Stimulated activated CD4-positive, alpha-beta T cell treated with anti-CD3 and anti-CD28 coated beads, TNF-alpha, amount 100 ng/mL, for 4 hours (primary cell): ENCODE measurements around the gene PRAMEF1.
"Not testable (repeated sequence)": the region's sequence is repeated elsewhere in the genome, so short reads cannot be mapped to it uniquely, and the experiment has no call there.

Source experiments
- DNase-seq, 3 experiments: peaks; one replicate each; pipeline ENCODE4 v3.0.0-alpha.2; 2020; ENCODE audit warnings: low read depth in 3 of 3

Gene PRAMEF1

DNA sequence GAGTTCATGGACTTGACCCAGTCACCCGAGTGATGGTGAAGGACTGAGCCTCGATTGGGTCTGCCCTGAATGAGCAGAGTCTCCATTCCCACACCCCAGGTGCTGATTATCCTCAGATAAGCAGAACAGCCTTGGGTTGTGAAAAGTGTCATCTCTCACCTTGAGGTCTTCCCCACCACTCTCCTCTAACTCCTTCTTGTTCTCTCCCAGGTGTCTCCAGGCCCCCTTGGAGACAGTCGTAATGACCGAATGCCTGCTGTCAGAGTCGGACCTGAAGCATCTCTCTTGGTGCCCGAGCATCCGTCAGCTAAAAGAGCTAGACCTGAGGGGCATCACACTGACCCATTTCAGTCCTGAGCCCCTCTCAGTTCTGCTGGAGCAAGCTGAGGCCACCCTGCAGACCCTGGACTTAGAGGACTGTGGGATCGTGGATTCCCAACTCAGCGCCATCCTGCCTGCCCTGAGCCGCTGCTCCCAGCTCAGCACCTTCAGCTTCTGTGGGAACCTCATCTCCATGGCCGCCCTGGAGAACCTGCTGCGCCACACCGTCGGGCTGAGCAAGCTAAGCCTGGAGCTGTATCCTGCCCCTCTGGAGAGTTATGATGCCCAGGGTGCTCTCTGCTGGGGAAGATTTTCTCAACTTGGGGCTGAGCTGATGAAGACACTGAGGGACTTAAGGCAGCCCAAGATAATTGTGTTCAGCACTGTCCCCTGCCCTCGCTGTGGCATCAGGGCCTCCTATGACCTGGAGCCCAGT lies 14.2 kb upstream of the PRAMEF1 start:
- DNase-seq, result no peak

DNA sequence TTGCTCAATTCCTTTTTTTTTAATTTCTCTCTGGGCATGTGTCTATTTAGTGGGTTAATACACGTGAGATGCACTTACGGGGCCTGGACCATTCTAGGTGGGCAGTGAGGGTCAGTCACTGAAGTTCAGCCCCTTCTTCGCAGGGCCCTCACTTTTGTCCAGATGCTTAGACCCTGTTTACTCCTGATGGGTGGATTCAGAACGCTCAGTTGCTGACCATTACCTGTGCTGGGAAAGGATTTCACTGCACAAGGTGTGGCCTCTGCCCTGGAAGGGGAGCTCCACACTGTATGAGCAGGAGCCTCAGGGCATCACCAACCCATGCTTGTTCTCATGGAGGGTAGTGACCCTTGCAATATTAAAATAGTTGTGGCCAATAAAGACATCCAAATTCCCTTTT lies 13.1 kb upstream of the PRAMEF1 start:
- no peak for DNase-seq

DNA sequence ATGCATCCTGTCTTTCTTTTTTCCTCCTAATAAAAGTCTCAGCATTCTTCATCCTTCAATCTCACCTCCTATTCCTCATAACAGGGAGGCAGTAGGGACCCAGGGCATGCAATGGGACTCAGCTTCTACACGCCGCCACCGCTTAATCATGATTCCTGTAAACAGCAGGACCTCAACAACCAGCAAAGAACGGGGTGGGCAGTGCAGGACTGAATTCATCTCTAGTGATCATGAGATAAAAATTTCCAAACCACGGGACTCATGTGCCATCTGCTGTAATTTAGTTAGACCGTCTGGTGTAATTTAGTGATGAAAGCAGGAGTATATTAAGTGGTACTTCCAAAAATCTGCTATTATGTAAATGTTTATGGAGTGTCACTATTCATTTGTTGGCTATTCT lies 12.3 kb upstream of the PRAMEF1 start:
- no peak for DNase-seq

DNA sequence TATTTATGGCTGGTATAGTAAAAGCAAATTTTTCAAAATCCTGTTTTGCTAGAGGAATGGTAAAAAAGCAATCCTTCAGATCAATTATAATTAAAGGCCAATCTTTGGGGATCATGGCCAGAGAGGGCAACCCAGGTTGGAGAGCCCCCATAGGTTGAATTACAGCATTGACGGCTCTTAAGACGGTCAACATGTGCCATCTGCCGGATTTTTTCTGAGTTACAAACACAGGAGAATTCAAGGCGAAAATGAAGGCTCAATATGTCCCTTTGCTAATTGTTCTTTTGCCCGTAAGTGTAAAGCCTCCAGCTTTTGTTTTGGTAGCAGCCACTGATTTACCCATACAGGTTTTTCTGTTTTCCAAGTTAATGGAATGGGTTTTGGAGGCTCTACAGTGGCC lies 9.7 kb upstream of the PRAMEF1 start:
- DNase-seq, result not testable (repeated sequence)

DNA sequence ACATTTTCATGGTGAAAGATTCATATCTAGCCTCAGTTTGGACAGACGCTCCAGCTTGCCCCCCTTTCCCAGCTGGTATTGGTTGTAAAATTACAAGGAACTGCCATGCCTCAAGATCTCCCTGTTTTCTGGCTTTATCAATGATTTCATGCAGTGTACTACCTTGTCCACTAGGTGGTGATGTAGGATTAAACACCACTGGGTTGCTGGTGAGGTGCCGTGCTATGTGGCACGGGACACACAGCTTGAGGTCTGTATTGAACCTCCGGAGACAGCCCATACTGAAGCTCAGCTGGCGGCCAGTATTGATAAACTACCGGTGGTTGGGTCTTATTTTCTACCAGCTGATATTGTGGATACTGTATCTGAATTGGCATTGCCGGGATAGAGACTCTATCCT lies 7.4 kb upstream of the PRAMEF1 start:
- DNase-seq, result not testable (repeated sequence)

DNA sequence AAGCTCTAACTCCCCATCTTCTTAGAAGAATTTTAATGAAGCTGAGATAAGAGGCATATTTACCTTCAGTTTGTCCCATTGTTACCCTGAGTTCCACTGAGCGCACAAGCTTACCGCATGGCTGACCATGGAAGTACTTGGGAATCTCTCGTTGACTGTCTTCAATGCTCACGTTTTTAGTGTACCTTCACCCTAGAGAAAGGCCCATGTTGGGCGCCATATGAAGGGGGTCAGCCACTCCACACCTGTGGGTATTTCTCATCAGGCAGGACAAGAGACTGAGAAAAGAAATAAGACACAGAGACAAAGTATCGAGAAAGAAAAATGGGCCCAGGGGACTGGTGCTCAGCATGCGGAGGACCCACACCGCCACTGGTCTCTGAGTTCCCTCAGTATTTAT lies 6.5 kb upstream of the PRAMEF1 start:
- not testable (repeated sequence) for DNase-seq

DNA sequence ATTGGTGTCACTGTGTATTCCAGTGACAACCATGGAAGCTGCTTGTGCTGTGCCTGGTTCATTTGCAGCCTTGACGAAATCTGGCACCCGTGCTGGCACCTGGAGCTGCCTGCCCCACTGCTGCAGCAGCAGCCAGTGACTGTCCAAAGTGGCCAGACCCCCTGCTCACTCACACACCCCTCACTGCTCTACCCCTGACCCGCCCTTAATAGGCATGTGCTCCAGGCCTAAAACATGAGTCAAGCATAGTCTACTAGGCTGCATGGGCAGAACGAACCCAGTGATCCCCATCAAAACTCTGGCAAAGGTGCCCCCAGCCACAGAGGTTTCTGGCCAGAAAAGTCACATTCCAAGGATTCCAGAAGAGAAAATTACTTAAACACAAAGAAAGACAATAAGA lies 7.7 kb downstream of the PRAMEF1 start:
- DNase-seq, result no peak

DNA sequence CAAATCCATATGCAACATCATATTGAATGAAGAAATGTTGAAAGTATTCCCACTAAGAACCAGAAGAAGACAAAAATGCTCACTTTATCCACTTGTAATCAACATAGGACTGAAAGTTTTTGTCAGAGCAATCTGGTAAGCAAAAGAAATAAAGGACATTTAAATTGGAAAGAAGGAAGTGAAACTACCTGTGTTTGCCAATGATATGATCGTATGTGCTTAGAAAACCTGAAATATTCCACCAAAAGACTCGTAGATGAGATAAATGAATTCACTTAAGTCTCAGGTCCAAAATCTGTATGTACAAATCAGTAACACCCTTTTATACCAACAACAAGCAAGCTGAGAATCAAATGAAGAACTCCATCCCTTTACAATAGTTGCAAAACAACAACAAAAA lies 8.5 kb downstream of the PRAMEF1 start:
- DNase-seq, result no peak

DNA sequence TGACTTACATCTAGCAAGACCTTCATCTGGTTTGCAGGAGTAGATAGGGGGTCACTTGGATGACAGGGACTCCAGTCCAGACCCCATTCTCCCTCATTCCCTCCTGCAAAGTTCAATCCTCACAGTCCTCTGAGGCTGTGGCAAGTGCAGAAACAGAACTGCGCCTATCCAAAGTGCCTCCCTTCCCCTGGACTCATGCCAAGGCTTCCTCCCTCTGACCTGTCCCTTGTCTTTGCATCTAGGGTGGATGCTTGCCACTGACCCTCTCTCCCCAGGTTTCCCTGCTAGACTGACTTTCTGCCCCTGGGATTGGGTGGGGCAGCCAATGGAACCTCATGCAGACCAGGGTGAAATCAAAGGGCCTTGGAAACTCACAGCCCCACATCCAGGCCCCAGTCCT lies 18.7 kb downstream of the PRAMEF1 start:
- no peak for DNase-seq

DNA sequence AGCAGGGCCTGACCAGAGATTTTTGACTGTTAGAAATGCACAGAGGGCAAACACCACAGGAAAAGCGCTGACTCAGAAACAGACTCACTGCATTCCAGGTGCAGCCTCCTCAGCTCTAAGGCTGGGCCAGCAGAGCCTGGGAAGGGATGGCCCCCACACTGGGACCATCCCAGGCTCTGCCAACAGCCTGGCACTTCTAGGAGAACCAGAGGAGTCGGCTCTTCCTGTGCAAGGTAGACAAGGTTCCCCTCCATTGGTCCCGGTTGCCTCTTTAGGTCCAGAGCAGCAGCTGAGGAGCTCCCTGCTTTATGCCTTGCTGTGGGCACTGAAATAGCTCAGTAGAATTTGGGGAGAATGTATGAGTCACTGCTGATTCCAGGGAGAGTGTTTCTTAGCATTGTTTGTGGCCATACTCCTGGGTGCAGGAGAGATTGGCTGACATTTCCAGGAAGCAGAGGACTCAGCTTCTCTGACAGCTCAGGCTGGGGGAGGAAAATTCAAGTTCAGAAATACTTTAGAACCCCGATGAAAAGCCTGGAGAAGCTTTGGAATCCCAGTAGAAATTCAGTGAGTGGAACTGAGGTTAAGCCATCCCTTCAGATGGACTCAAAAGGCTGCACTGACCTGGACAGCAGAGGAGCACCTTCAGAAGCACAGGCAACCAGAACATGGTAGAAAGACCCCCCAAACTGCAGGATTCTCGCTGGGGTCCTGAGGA lies 19.7 kb downstream of the PRAMEF1 start:
- no peak for DNase-seq

DNA sequence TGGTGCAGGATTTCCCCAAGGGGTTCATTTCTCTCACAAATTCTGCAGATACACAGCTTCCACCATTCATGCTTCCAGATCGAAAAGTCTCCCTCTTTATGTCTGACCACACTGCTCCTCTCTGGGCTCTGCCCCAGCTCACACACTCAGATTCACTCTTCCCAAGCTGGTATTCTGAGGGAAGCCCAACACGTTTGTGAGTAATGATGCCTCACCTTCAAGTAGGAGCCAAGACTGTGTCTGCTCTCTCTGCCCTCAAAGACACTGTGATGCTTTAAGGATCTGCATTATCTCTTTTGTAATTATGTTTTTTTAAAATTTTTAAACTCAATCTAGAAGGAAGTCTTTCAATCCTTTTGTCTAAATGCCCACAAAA lies 20.2 kb downstream of the PRAMEF1 start:
- no peak for DNase-seq

DNA sequence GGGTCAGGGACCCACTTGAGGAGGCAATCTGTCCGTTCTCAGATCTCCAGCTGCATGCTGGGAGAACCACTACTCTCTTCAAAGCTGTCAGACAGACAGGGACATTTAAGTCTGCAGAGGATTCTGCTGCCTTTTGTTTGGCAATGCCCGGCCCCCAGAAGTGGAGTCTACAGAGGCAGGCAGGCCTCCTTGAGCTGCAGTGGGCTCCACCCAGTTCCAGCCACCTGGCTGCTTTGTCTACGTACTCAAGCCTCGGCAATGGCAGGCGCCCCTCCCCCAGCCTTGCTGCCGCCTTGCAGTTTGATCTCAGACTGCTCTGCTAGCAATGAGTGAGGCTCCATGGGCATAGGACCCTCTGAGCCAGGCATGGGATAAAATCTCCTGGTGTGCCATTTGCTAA lies 27.9 kb downstream of the PRAMEF1 start:
- DNase-seq, result not testable (repeated sequence)

DNA sequence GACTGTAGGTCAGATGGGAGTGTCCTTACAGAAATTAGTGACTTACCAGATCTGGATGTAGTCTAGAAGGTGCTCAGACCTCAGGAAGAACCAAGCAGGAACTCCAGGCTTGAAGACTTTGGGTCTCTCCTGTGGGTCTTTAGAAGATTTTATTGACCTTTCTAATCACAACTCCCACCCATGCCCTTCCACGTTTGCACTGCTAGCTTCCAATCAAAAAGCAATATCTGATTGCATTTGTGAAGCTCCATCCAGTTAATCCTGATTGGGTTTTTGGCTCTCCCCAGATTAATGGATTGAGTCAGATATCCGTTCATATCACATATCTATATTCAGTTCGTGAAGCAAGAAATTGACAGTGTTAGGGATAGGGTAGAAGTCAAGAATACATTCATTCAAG lies 40.1 kb downstream of the PRAMEF1 start, which contains the start of gene PRAMEF11:
Gene PRAMEF11, minus strand, starts transcription at position 101 of the 400 bp plus-strand sequence. CDS start 2,621 bp downstream, outside the sequence.
- not testable (repeated sequence) for DNase-seq

DNA sequence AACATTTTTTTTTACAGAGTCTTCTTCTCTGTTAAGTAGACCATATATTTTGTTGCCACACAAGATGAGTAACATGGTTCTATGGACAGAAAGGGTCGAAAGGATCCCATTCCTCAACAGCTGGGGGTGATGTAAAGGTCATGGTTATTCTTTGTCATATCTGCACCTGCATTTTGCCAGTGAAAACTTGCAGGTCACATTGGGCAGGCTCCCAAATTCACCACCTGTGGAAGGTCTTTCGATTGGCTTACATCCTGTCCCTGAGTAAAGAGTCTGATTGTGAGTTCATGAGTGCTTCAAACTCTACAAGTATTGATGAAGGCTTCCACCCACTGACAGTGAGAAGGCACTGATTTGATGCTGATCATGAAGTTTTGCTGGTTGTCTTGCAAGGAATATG lies 42.1 kb downstream of the PRAMEF1 start:
- not testable (repeated sequence) for DNase-seq
